ENCODE measurements around the gene DNMBP. TPM values are rescaled to one million over a fixed set of nuclear protein-coding genes. Genes with fewer than 3 reads are reported as not detected.

The DNMBP gene
- polyA plus RNA-seq, 2 of the 4 experiments (the other 2 are of a cell fraction), result 13.7 to 20.3 TPM

DNA sequence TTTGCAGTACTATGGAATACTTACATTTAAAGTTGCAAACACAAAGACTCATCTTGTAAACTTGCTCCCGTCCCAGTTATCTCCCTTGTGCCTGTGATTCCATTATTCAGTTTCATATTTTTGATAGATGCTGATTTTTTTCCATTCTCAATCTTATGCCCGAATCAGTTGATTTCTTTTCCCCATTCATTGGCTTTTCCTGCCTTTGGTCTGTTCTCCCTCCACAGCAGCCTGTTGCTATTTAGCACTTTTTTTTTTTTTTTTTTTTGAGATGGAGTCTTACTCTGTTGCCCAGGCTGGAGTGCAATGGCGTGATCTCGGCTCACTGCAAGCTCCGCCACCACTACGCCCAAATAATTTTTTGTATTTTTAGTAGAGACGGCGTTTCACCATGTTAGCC lies 149.3 kb downstream of the DNMBP start:
- POLR2A ChIA-PET, result no interaction called here
- ATAC-seq (no peak), FAIRE-seq (no peak), DNase-seq (ENCODE audit: low read depth in 1 of 2, low spot score in 1 of 2) (no peak)
- 90% methylated on average over 6 of the region's 8 CpGs for WGBS (ENCODE audit: missing lambda C conversion rate)
- Histone ChIP-seq H3K4me1 (no peaks in the 10 kb centered on the region), H3K4me3 (no peak overlapping the region), H3K27ac (no peak overlapping the region), H3K9me3 (0 out of 3 replicates have a peak, but pooled peaks cover 6% of the 10 kb centered on the region), H3K4me2 (no peak overlapping the region)
- no peak for TF ChIP-seq PHF8 (IDR thresholded peaks at IDR 0.05; ENCODE audit: borderline replicate concordance, low read depth)
- no peak for TF ChIP-seq SREBF2 (IDR thresholded peaks at IDR 0.05)
- TF ChIP-seq POLR2A (IDR thresholded peaks at IDR 0.05; ENCODE audit: low read length), result no peak
- TF ChIP-seq KDM1A (IDR thresholded peaks at IDR 0.05; ENCODE audit: low read depth), result no peak
- no peak for TF ChIP-seq MAFK (IDR thresholded peaks at IDR 0.05; ENCODE audit: partially characterized antibody)
- TF ChIP-seq FOXS1 (CRISPR knock-in tag; IDR thresholded peaks at IDR 0.05), result no peak
- no peak for TF ChIP-seq ZC3H11A (IDR thresholded peaks at IDR 0.05)
- TF ChIP-seq NR3C1 (IDR thresholded peaks at IDR 0.05), result no peak
- TF ChIP-seq NFE2L2 (conservative IDR thresholded peaks at IDR 0.05; ENCODE audit: low read length), result no peak
- no peak for TF ChIP-seq MYC (IDR thresholded peaks at IDR 0.05; ENCODE audit: borderline replicate concordance, low read length)
- TF ChIP-seq HOXB13 (CRISPR knock-in tag; IDR thresholded peaks at IDR 0.05; ENCODE audit: low read depth), result no peak
- CTCF ChIA-PET, result interaction anchor here (0.6 to 12.5 kb wide), 12 partner anchors 9 to 443 kb away, joined by 3 to 139 read pairs (median 6); no protein-coding TSS in a partner anchor

DNA sequence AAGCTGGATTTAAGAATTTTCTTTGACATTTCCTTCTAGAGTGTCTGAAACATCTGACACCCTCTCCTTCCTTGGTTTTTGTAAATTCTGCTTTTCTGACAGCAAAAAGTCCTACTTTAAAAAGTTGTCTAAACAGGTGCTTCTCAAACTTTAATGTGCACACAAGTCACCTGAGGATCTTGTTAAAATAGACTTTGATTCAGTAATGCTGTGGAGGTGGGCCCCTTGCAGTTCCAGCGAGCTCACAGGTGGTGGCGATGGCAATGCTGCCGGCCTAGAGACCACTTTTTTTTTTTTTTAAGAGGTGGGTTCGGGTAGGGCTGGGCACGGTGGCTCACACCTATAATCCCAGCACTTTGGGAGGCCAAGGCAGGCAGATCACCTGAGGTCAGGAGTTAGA lies 150.2 kb downstream of the DNMBP start:
- TF ChIP-seq, protein P1, sequence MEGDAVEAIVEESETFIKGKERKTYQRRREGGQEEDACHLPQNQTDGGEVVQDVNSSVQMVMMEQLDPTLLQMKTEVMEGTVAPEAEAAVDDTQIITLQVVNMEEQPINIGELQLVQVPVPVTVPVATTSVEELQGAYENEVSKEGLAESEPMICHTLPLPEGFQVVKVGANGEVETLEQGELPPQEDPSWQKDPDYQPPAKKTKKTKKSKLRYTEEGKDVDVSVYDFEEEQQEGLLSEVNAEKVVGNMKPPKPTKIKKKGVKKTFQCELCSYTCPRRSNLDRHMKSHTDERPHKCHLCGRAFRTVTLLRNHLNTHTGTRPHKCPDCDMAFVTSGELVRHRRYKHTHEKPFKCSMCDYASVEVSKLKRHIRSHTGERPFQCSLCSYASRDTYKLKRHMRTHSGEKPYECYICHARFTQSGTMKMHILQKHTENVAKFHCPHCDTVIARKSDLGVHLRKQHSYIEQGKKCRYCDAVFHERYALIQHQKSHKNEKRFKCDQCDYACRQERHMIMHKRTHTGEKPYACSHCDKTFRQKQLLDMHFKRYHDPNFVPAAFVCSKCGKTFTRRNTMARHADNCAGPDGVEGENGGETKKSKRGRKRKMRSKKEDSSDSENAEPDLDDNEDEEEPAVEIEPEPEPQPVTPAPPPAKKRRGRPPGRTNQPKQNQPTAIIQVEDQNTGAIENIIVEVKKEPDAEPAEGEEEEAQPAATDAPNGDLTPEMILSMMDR (IDR thresholded peaks at IDR 0.05), result peak; percentile 46; the same call in 2 of the 3 replicates
- TF ChIP-seq SMC3 (IDR thresholded peaks at IDR 0.05), result peak; percentile 70
- TF ChIP-seq JUNB (IDR thresholded peaks at IDR 0.05), result no peak
- peak; percentile 57 to 67 for TF ChIP-seq RAD21 (conservative IDR thresholded peaks at IDR 0.05 in 1 of 2, IDR thresholded peaks at IDR 0.05 in 1 of 2)
- TF ChIP-seq EP300 (IDR thresholded peaks at IDR 0.05), result no peak
- no peak for TF ChIP-seq TFCP2L1 (CRISPR knock-in tag; IDR thresholded peaks at IDR 0.05)
- no peak for TF ChIP-seq BHLHE40 (IDR thresholded peaks at IDR 0.05; ENCODE audit: low read depth, low read length)
- TF ChIP-seq NPAS2 (CRISPR knock-in tag; IDR thresholded peaks at IDR 0.05; ENCODE audit: borderline replicate concordance), result no peak
- TF ChIP-seq ZC3H11A (IDR thresholded peaks at IDR 0.05), result no peak
- Histone ChIP-seq H3K9me3 (no peaks in the 10 kb centered on the region), H3K4me1 (no peaks in the 10 kb centered on the region), H3K27ac (no peak overlapping the region), H3K4me3 (no peak overlapping the region), H3K4me2 (no peak overlapping the region)
- peak; percentile 44 to 57; a peak in 3 of 6 replicates for ATAC-seq
- no peak for FAIRE-seq
- peak in 1 of 2 experiments; percentile 57 for DNase-seq (ENCODE audit: low read depth in 1 of 2, low spot score in 1 of 2)
- CTCF ChIA-PET, result interaction anchor here (0.6 to 12.5 kb wide), 21 partner anchors 8 to 370 kb away, joined by 3 to 139 read pairs (median 4); partner anchors contain the start of genes CHUK and DNMBP
- POLR2A ChIA-PET, result interaction anchor here (0.6 to 1.0 kb wide), 3 partner anchors 71 to 187 kb away, joined by 3 to 4 read pairs (median 3); no protein-coding TSS in a partner anchor
- 23% methylated on average over 5 of the region's 5 CpGs for WGBS (ENCODE audit: missing lambda C conversion rate)

DNA sequence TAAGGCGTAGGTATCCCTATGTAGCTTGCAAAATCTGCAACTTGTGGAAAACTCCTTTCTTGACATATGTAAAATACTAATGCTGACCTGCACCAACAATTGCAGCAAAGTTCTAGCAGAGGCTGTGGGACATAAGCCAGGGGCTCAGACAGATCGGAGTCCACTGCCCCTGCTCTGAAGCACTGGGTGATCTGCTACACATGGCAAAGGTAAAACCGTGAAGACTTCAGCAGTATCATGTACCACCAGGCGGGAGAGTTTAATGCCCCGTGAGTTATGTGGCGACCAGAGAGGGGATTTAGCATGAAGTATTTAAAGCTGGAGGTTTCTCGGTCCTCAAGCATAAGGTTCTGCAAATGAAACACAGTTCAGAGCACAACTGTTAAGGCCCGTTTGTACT lies 150.9 kb downstream of the DNMBP start:
- Histone ChIP-seq H3K4me2 (no peak overlapping the region), H3K4me3 (no peak overlapping the region), H3K4me1 (peaks cover 4% of the 10 kb centered on the region; the same call in 1 of the 3 replicates), H3K27ac (no peak overlapping the region), H3K9me3 (no peaks in the 10 kb centered on the region)
- no peak for FAIRE-seq
- peak; percentile 1 to 22; a peak in 4 of 6 replicates for ATAC-seq
- no peak for DNase-seq (ENCODE audit: low read depth in 1 of 2, low spot score in 1 of 2)
- CTCF ChIA-PET, result interaction anchor here (0.8 to 12.5 kb wide), 19 partner anchors 8 to 623 kb away, joined by 3 to 139 read pairs (median 4); partner anchors contain the start of genes CHUK and DNMBP
- TF ChIP-seq, protein P2, sequence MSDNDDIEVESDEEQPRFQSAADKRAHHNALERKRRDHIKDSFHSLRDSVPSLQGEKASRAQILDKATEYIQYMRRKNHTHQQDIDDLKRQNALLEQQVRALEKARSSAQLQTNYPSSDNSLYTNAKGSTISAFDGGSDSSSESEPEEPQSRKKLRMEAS (IDR thresholded peaks at IDR 0.05), result no peak
- TF ChIP-seq FOXS1 (CRISPR knock-in tag; IDR thresholded peaks at IDR 0.05) (no peak), HDAC2 (IDR thresholded peaks at IDR 0.05) (no peak), MAFK (IDR thresholded peaks at IDR 0.05; ENCODE audit: partially characterized antibody) (no peak), ESRRA (IDR thresholded peaks at IDR 0.05; ENCODE audit: borderline replicate concordance, low read length) (no peak), SREBF2 (IDR thresholded peaks at IDR 0.05) (no peak), RCOR1 (IDR thresholded peaks at IDR 0.05; ENCODE audit: low read depth, low read length) (no peak), MAZ (IDR thresholded peaks at IDR 0.05; ENCODE audit: borderline replicate concordance, low read depth, low read length) (no peak), BHLHE40 (IDR thresholded peaks at IDR 0.05; ENCODE audit: low read depth, low read length) (no peak), RARB (CRISPR knock-in tag; IDR thresholded peaks at IDR 0.05) (no peak), KDM1A (IDR thresholded peaks at IDR 0.05; ENCODE audit: low read depth) (no peak), CHD4 (IDR thresholded peaks at IDR 0.05; ENCODE audit: borderline replicate concordance) (no peak), ZFP36 (IDR thresholded peaks at IDR 0.05; ENCODE audit: borderline replicate concordance, partially characterized antibody) (no peak)
- WGBS (ENCODE audit: missing lambda C conversion rate), result 82% methylated on average over 8 of the region's 8 CpGs
- POLR2A ChIA-PET, result interaction anchor here (0.8 kb wide), 1 partner anchor 106 kb away, joined by 4 read pairs; no protein-coding TSS in a partner anchor
